ENCODE measurements around the gene NAA60. TPM values are rescaled to one million over a fixed set of nuclear protein-coding genes. Genes with fewer than 3 reads are reported as not detected.
"Not testable (repeated sequence)": the region's sequence is repeated elsewhere in the genome, so short reads cannot be mapped to it uniquely, and the experiment has no call there.

NAA60 gene
- polyA plus RNA-seq, 3 donors from 2014 or later = 19.1 to 64.9 (median 26.2) TPM

- Mint-ChIP-seq H3K36me3 (peaks cover 16 to 17% (median 17%) of the 10 kb centered on the region in 3 donors), H3K4me3 (no peak overlapping the region), H3K4me1 (peaks cover 0 to 2% of the 10 kb centered on the region in 2 donors), H3K27ac (no peak overlapping the region), H3K9me3 (no peaks in the 10 kb centered on the region), H3K27me3 (ENCODE audit: low read depth in 3 of 3) (peaks cover 0 to 7% (median 0%) of the 10 kb centered on the region in 3 donors)
- DNase-seq = no peak
Measured at GRCh38 chr16:3513892-3514583, 70.6 kb downstream of the NAA60 start.

GRCh38 chr16:3514621-3515020, 71.1 kb downstream of the NAA60 start:
- Mint-ChIP-seq H3K36me3 (peaks cover 17 to 23% (median 17%) of the 10 kb centered on the region in 3 donors), H3K4me1 (peaks cover 0 to under 1% of the 10 kb centered on the region in 2 donors), H3K9me3 (no peaks in the 10 kb centered on the region), H3K4me3 (no peak overlapping the region), H3K27ac (no peak overlapping the region), H3K27me3 (ENCODE audit: low read depth in 3 of 3) (peaks cover 0 to 7% (median 0%) of the 10 kb centered on the region in 3 donors)
- no peak for DNase-seq

- Mint-ChIP-seq H3K4me3 (no peak overlapping the region), H3K27me3 (ENCODE audit: low read depth in 3 of 3) (peaks cover 0 to 7% (median 0%) of the 10 kb centered on the region in 3 donors), H3K9me3 (no peaks in the 10 kb centered on the region), H3K27ac (no peak overlapping the region), H3K36me3 (peaks cover 12 to 20% (median 14%) of the 10 kb centered on the region in 3 donors), H3K4me1 (no peaks in the 10 kb centered on the region)
- DNase-seq = no peak
Measured at GRCh38 chr16:3515897-3516296, 72.4 kb downstream of the NAA60 start.

DNA sequence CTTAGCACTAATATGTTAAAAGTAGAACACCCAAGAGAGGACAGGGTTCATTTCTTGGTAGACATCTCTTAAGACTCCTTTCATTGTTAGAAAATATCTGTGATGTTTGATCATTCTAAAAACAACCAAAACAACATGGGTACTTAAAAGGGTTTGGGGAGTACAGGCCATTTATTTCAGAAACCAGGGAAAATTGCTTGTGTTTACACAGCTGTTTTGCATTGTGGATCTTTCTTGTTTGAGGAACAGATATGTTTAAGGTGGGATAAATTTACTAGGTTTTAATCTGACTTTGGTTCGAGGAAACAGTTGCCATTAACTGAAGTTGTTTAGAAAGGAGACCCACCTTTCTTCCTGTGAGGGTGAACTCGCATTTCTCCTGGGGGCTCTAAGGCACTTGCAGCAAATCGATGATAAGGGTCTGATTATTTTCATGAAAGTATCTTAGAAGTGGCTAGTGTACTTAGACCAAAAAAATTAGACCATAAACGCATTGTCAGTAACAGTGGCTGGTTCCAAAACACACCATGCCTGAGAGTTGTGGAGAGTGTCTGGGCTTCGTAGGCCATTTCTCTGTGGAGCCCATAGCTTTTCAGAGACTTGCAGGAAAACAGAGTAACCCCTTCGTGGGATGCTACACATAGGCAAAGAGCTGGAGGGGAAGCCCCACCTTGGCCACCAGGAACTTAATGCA, 75.0 kb downstream of the NAA60 start:
- Mint-ChIP-seq H3K9me3 (no peaks in the 10 kb centered on the region), H3K4me3 (no peak overlapping the region), H3K27ac (no peak overlapping the region), H3K36me3 (peaks cover 9 to 26% (median 20%) of the 10 kb centered on the region in 3 donors), H3K4me1 (no peaks in the 10 kb centered on the region), H3K27me3 (ENCODE audit: low read depth in 3 of 3) (peaks cover 0 to 7% (median 0%) of the 10 kb centered on the region in 3 donors)
- no peak for DNase-seq

GRCh38 chr16:3518986-3519348, 75.5 kb downstream of the NAA60 start:
- Mint-ChIP-seq H3K27ac (no peak overlapping the region), H3K27me3 (ENCODE audit: low read depth in 3 of 3) (peaks cover 0 to 7% (median 0%) of the 10 kb centered on the region in 3 donors), H3K4me1 (no peaks in the 10 kb centered on the region), H3K4me3 (no peak overlapping the region), H3K9me3 (no peaks in the 10 kb centered on the region), H3K36me3 (peaks cover 9 to 22% (median 17%) of the 10 kb centered on the region in 3 donors)
- no peak for DNase-seq

DNA sequence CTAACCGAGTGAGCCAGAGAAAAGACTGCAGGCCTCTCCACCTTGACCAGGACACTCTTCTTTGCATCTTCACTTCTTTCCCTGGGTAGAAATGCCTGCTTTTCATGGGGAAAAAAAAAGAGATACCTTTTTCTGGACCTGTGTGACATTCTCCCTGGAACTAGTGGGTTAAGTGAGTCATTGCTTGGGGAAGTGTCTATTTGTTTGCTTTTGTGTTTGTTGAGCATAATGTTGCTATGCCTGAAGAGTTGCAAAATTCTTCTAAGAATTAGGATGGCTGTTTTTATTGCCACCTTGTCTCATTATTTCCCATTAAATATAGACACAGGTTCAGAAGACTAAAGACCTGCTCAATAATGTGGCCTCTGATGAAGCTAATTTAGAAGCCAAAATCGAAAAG, 76.1 kb downstream of the NAA60 start:
- Mint-ChIP-seq H3K9me3 (no peaks in the 10 kb centered on the region), H3K36me3 (peaks cover 9 to 22% (median 14%) of the 10 kb centered on the region in 3 donors), H3K27ac (no peak overlapping the region), H3K4me1 (no peaks in the 10 kb centered on the region), H3K27me3 (ENCODE audit: low read depth in 3 of 3) (peaks cover 0 to 7% (median 0%) of the 10 kb centered on the region in 3 donors), H3K4me3 (no peak overlapping the region)
- no peak for DNase-seq

DNA sequence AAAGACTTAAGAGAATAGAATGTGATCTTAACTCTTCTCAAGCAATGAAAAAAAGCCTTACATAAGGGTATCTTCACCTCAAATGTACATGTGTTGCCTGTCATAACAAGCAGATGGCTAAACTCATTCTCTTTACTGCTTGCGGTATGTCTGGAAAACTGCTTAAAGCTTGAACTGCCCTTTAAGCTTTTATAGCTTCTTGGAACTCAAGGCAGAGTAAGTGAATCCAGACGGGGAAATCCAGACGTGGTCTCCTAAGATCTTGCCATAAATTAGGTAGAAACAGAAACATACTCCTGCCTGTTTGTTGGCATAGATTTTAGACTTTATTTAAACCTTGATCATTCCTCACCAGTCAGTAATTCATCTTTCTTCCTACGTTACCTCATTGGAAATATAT, 76.9 kb downstream of the NAA60 start:
- H3K4me1 Mint-ChIP-seq = no peaks in the 10 kb centered on the region
- H3K9me3 Mint-ChIP-seq = no peaks in the 10 kb centered on the region
- no peak overlapping the region for H3K4me3 Mint-ChIP-seq
- DNase-seq = no peak
- peaks cover 9 to 25% (median 16%) of the 10 kb centered on the region in 3 donors for H3K36me3 Mint-ChIP-seq
- no peak overlapping the region for H3K27ac Mint-ChIP-seq
- peaks cover 0 to 4% (median 0%) of the 10 kb centered on the region in 3 donors for H3K27me3 Mint-ChIP-seq (ENCODE audit: low read depth in 3 of 3)

GRCh38 chr16:3520841-3521240, 77.4 kb downstream of the NAA60 start:
- peaks cover 0 to 4% (median 0%) of the 10 kb centered on the region in 3 donors for H3K27me3 Mint-ChIP-seq (ENCODE audit: low read depth in 3 of 3)
- no peaks in the 10 kb centered on the region for H3K9me3 Mint-ChIP-seq
- no peak overlapping the region for H3K4me3 Mint-ChIP-seq
- no peaks in the 10 kb centered on the region for H3K4me1 Mint-ChIP-seq
- peaks cover 7 to 23% (median 17%) of the 10 kb centered on the region in 3 donors for H3K36me3 Mint-ChIP-seq
- no peak overlapping the region for H3K27ac Mint-ChIP-seq
- DNase-seq = no peak

GRCh38 chr16:3523281-3523680, 79.8 kb downstream of the NAA60 start:
- H3K27me3 Mint-ChIP-seq (ENCODE audit: low read depth in 3 of 3) = no peaks in the 10 kb centered on the region
- no peak overlapping the region for H3K4me3 Mint-ChIP-seq
- H3K4me1 Mint-ChIP-seq = peaks cover 0 to 1% of the 10 kb centered on the region in 2 donors
- DNase-seq = no peak
- no peak overlapping the region for H3K27ac Mint-ChIP-seq
- no peaks in the 10 kb centered on the region for H3K9me3 Mint-ChIP-seq
- peaks cover 0 to 21% (median 17%) of the 10 kb centered on the region in 3 donors for H3K36me3 Mint-ChIP-seq

DNA sequence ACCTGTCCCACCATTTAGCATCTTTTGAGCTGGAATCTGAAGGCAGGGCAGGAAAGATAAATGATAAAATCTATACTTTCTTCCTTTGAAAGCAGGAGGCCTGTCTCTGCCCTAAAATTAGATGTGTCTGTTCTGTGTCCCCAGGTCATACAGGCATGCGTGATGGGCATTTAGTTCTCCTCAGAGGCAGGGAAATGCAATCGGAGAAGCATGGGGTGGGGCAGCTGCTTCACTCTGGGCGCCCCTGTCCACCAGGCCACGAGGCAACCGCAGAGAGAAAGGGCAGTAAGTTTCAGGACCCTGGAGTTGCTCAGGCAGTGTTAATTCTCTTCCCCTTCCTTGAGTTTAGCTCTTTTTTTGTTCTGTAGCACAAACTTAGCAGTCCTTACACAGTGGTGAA, 82.5 kb downstream of the NAA60 start:
- Mint-ChIP-seq H3K4me3 (no peak overlapping the region), H3K27me3 (ENCODE audit: low read depth in 3 of 3) (no peaks in the 10 kb centered on the region), H3K27ac (no peak overlapping the region), H3K9me3 (no peaks in the 10 kb centered on the region), H3K4me1 (peaks cover 0 to 1% of the 10 kb centered on the region in 2 donors), H3K36me3 (peaks cover 0 to 13% (median 12%) of the 10 kb centered on the region in 3 donors)
- DNase-seq = no peak

DNA sequence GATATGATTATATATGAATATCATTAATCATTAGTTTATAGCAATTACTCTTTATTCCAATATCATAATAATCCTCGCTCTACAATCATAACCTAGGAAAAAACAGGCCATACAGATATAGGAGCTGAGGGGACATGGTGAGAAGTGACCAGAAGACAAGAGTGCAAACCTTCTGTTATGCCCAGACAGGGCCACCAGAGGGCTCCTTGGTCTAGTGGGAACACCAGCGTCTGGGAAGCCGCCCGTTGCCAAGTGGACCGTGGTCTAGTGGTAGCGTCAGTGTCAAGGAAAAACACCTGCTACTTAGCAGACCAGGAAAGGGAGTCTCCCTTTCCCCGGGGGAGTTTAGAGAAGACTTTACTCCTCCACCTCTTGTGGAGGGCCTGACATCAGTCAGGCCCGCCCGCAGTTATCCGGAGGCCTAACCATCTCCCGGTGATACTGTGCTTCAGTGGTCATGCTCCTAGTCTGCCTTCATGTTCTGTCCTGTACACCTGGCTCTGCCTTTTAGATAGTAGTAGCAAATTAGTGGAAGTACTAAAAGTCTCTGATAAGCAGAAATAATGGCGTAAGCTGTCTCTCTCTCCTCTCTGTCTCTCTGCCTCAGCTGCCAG, 83.8 kb downstream of the NAA60 start:
- H3K27me3 Mint-ChIP-seq (ENCODE audit: low read depth in 3 of 3); H3K4me3 Mint-ChIP-seq; H3K9me3 Mint-ChIP-seq; H3K4me1 Mint-ChIP-seq: not testable (repeated sequence)
- peak; percentile 31 to 46 (median 41) for DNase-seq
- Mint-ChIP-seq H3K27ac (peak overlapping the region in 1 of 6 donors; percentile 54), H3K36me3 (peaks cover 0 to 13% (median 12%) of the 10 kb centered on the region in 3 donors)

DNA sequence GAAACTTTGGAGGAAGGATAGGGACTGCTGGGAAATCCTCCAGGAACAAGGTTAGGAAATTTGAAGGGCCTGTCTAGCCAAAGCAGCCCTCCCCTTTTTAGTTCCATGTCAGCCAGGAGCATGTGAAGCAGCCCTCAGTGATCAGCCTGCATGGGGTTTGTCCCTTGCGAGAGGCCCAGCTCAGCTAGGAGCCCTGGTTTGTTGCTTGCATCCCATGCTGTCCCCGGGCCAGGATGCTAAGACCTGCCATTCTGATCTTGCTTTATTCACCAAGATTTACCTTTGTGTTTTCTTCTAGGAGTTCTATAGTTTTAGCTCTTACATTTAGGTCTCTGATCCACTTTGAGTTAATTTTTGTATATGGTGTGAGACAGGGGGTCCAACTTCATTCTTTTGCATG, 84.9 kb downstream of the NAA60 start:
- Mint-ChIP-seq H3K27me3 (ENCODE audit: low read depth in 3 of 3) (no peaks in the 10 kb centered on the region), H3K9me3 (no peaks in the 10 kb centered on the region), H3K36me3 (peaks cover 0 to 5% (median 4%) of the 10 kb centered on the region in 3 donors), H3K4me1 (peaks cover 0 to 1% of the 10 kb centered on the region in 2 donors), H3K27ac (no peak overlapping the region), H3K4me3 (no peak overlapping the region)
- no peak for DNase-seq

- Mint-ChIP-seq H3K4me3 (no peak overlapping the region), H3K4me1 (peaks cover 1% of the 10 kb centered on the region in 2 donors), H3K27ac (no peak overlapping the region), H3K9me3 (no peaks in the 10 kb centered on the region), H3K27me3 (ENCODE audit: low read depth in 3 of 3) (no peaks in the 10 kb centered on the region), H3K36me3 (peaks cover 0 to 5% (median 4%) of the 10 kb centered on the region in 3 donors)
- no peak for DNase-seq
Measured at GRCh38 chr16:3529175-3529574, 85.7 kb downstream of the NAA60 start.

DNA sequence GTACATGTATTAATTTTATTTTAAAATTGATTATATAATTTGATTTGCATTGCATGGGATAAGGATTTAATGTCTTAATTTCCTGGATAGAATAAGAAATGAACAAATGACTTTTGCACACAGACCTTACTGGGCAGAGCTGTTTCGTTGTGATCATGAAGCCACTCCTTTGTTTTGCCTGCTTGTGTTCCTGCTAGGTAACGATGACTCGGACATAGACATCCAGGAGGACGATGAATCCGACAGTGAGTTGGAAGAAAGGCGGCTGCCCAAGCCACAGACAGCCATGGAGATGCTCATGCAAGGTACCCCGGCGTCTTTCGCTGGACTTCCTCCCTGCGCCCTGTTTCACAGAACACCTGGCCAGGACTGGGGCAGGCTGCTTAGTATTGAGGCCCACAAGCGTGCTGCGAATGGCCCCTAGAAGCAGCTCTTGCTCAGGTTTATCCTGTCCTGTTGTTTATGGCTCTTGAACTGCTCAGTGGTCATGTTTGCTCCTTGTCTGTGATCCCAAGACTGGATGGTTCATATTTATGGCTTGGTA, 87.0 kb downstream of the NAA60 start:
- Mint-ChIP-seq H3K9me3 (no peaks in the 10 kb centered on the region), H3K27me3 (ENCODE audit: low read depth in 3 of 3) (peaks cover 0 to 1% (median 0%) of the 10 kb centered on the region in 3 donors), H3K36me3 (peaks cover 0 to 2% (median under 1%) of the 10 kb centered on the region in 3 donors), H3K4me1 (peaks cover 9 to 14% of the 10 kb centered on the region in 2 donors), H3K27ac (no peak overlapping the region), H3K4me3 (no peak overlapping the region)
- DNase-seq = no peak
